IPS-11a (cell line): ENCODE results near the gene RYR2.

Source experiments
- H3K4me3 ChIP-seq: one replicate; pipeline ENCODE4 v1.5.1; 2013; ENCODE audit warnings: low read depth, low read length, control low read depth

The RYR2 gene

GRCh38 chr1:237760951-237761350 is 719.0 kb downstream of the RYR2 start:
- H3K4me3 ChIP-seq, result no peak overlapping the region

- no peak overlapping the region for H3K4me3 ChIP-seq
These were observed 721.2 kb downstream of the RYR2 start for GRCh38 chr1:237763137-237763536.

GRCh38 chr1:237763751-237764150 is 721.8 kb downstream of the RYR2 start:
- H3K4me3 ChIP-seq, result no peak overlapping the region

GRCh38 chr1:237769916-237770315 is 727.9 kb downstream of the RYR2 start:
- H3K4me3 ChIP-seq, result no peak overlapping the region

- H3K4me3 ChIP-seq, result no peak overlapping the region
These were observed 730.0 kb downstream of the RYR2 start for GRCh38 chr1:237772009-237772408.

GRCh38 chr1:237774246-237774645 is 732.3 kb downstream of the RYR2 start:
- no peak overlapping the region for H3K4me3 ChIP-seq

- no peak overlapping the region for H3K4me3 ChIP-seq
These were observed 737.4 kb downstream of the RYR2 start for GRCh38 chr1:237779356-237779755.

- H3K4me3 ChIP-seq, result no peak overlapping the region
These were observed 744.2 kb downstream of the RYR2 start for GRCh38 chr1:237786066-237786719.

- H3K4me3 ChIP-seq, result no peak overlapping the region
These were observed 746.1 kb downstream of the RYR2 start for GRCh38 chr1:237788069-237788468.

GRCh38 chr1:237789619-237790018 is 747.6 kb downstream of the RYR2 start:
- H3K4me3 ChIP-seq, result no peak overlapping the region

GRCh38 chr1:237791592-237791991 is 749.6 kb downstream of the RYR2 start:
- H3K4me3 ChIP-seq, result no peak overlapping the region

- H3K4me3 ChIP-seq, result no peak overlapping the region
These were observed 750.2 kb downstream of the RYR2 start for GRCh38 chr1:237792149-237792548.

GRCh38 chr1:237792726-237793125 is 750.7 kb downstream of the RYR2 start:
- H3K4me3 ChIP-seq, result no peak overlapping the region

GRCh38 chr1:237794071-237794470 is 752.1 kb downstream of the RYR2 start:
- H3K4me3 ChIP-seq, result no peak overlapping the region

GRCh38 chr1:237795558-237795957 is 753.6 kb downstream of the RYR2 start:
- H3K4me3 ChIP-seq, result no peak overlapping the region

GRCh38 chr1:237799762-237800474 is 757.9 kb downstream of the RYR2 start:
- no peak overlapping the region for H3K4me3 ChIP-seq

- no peak overlapping the region for H3K4me3 ChIP-seq
These were observed 762.5 kb downstream of the RYR2 start for GRCh38 chr1:237804516-237804915.

- H3K4me3 ChIP-seq, result no peak overlapping the region
These were observed 767.1 kb downstream of the RYR2 start for GRCh38 chr1:237809099-237809498.

GRCh38 chr1:237811633-237812032 is 769.6 kb downstream of the RYR2 start:
- H3K4me3 ChIP-seq, result no peak overlapping the region

- no peak overlapping the region for H3K4me3 ChIP-seq
These were observed 770.1 kb downstream of the RYR2 start for GRCh38 chr1:237812061-237812460.

GRCh38 chr1:237814319-237814924 is 772.4 kb downstream of the RYR2 start:
- H3K4me3 ChIP-seq, result no peak overlapping the region

- H3K4me3 ChIP-seq, result no peak overlapping the region
These were observed 775.3 kb downstream of the RYR2 start for GRCh38 chr1:237817277-237817676.
